ENCODE results near the gene SNX5. TPM values are rescaled to one million over a fixed set of nuclear protein-coding genes. Genes with fewer than 3 reads are reported as not detected.
A peak's percentile ranks its signal among the peaks of the same experiment; 100 is the strongest.

The SNX5 gene
- total and polyA plus RNA-seq, 9 of the 15 experiments (the other 6 are each of a cell fraction or from before 2014, with no cell fraction given) = 53.5 to 276 (median 160) TPM

- H4K20me1 ChIP-seq (replicated peaks; ENCODE audit: control insufficient read depth, insufficient read depth, low read length) = peaks cover 9% of the 10 kb centered on the region; the same call in 1 of the 2 replicates
- H3K27me3 ChIP-seq (ENCODE audit: control insufficient read depth in 2 of 2, insufficient read depth in 2 of 2, low read length in 2 of 2) = no peaks in the 10 kb centered on the region
- no peak overlapping the region for H3K4me3 ChIP-seq
- no peaks in the 10 kb centered on the region for H3K9me1 ChIP-seq (ENCODE audit: control insufficient read depth, insufficient read depth, low read length)
- 32% methylated on average over 6 of the region's 6 CpGs for WGBS (ENCODE audit: insufficient coverage, low coverage, missing lambda C conversion rate)
- H3K9me3 ChIP-seq (replicated peaks; ENCODE audit: control insufficient read depth, insufficient read depth, low read depth, low read length) = no peaks in the 10 kb centered on the region
- no peak overlapping the region for H3K4me2 ChIP-seq (ENCODE audit: insufficient read depth, low read length)
- ATAC-seq (peak; percentile 52), DNase-seq (ENCODE audit: extremely low read depth in 1 of 4, low spot score in 3 of 4) (no peak), FAIRE-seq (no peak)
- no peaks in the 10 kb centered on the region for H3K79me2 ChIP-seq (ENCODE audit: control insufficient read depth, insufficient read depth, low read length)
- ChIA-PET CTCF (ENCODE audit: low intra/inter-chr PET ratio) (no interaction called here), POLR2A (interaction anchor here (0.5 to 1.4 kb wide), 5 partner anchors 13 to 183 kb away, joined by 3 read pairs; no protein-coding TSS in a partner anchor)
- peaks cover 6 to 23% of the 10 kb centered on the region in 2 experiments; a peak in 4 of 5 replicates for H3K4me1 ChIP-seq (replicated peaks in 1 of 2; ENCODE audit: control insufficient read depth in 2 of 2, insufficient read depth in 2 of 2, low read length in 2 of 2)
- BruUV-seq (replicated peaks) = TSS peak; percentile 6
- H3K9ac ChIP-seq (ENCODE audit: insufficient read depth in 1 of 2, low read depth in 2 of 2, low read length in 2 of 2) = peak overlapping the region in 1 of 2 experiments; percentile 71; a peak in 2 of 4 replicates
- intact Hi-C loops (cut with micrococcal nuclease) (no loop called here), in situ Hi-C loops (cut with MboI) (no loop called here)
- H2AFZ ChIP-seq (ENCODE audit: low read depth, low read length) = no peak overlapping the region
- peaks cover 47% of the 10 kb centered on the region; the same call in 2 of the 3 replicates for H3K36me3 ChIP-seq (ENCODE audit: control insufficient read depth, insufficient read depth, low read length)
- H3K27ac ChIP-seq (ENCODE audit: extremely low read depth, low read depth, low read length) = no peak overlapping the region; the same call in 2 of the 3 replicates
- TF ChIP-seq SAFB2 (IDR thresholded peaks at IDR 0.05; ENCODE audit: borderline replicate concordance, low read depth, low read length, severe bottlenecking) = no peak
- peak; percentile 18 for TF ChIP-seq POLR2B (IDR thresholded peaks at IDR 0.05; ENCODE audit: low read depth, partially characterized antibody)
- TF ChIP-seq EGR1 (conservative IDR thresholded peaks at IDR 0.05) = peak; percentile 16; the same call in 1 of the 2 replicates
- no peak for TF ChIP-seq ZNF77 (CRISPR knock-in tag; IDR thresholded peaks at IDR 0.05)
- TF ChIP-seq, protein P1, sequence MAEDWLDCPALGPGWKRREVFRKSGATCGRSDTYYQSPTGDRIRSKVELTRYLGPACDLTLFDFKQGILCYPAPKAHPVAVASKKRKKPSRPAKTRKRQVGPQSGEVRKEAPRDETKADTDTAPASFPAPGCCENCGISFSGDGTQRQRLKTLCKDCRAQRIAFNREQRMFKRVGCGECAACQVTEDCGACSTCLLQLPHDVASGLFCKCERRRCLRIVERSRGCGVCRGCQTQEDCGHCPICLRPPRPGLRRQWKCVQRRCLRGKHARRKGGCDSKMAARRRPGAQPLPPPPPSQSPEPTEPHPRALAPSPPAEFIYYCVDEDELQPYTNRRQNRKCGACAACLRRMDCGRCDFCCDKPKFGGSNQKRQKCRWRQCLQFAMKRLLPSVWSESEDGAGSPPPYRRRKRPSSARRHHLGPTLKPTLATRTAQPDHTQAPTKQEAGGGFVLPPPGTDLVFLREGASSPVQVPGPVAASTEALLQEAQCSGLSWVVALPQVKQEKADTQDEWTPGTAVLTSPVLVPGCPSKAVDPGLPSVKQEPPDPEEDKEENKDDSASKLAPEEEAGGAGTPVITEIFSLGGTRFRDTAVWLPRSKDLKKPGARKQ (CRISPR knock-in tag; IDR thresholded peaks at IDR 0.05) = no peak
- TF ChIP-seq POLR2G (IDR thresholded peaks at IDR 0.05; ENCODE audit: low read depth, low read length) = peak; percentile 42; the same call in 1 of the 2 replicates
- peak; percentile 24; the same call in 1 of the 2 replicates for TF ChIP-seq SUPT5H (IDR thresholded peaks at IDR 0.05)
- TF ChIP-seq POLR2AphosphoS2 (IDR thresholded peaks at IDR 0.05; ENCODE audit: low read length) = 0 out of 2 replicates have a peak, but pooled peaks have one; percentile 20
- TF ChIP-seq, protein P2, sequence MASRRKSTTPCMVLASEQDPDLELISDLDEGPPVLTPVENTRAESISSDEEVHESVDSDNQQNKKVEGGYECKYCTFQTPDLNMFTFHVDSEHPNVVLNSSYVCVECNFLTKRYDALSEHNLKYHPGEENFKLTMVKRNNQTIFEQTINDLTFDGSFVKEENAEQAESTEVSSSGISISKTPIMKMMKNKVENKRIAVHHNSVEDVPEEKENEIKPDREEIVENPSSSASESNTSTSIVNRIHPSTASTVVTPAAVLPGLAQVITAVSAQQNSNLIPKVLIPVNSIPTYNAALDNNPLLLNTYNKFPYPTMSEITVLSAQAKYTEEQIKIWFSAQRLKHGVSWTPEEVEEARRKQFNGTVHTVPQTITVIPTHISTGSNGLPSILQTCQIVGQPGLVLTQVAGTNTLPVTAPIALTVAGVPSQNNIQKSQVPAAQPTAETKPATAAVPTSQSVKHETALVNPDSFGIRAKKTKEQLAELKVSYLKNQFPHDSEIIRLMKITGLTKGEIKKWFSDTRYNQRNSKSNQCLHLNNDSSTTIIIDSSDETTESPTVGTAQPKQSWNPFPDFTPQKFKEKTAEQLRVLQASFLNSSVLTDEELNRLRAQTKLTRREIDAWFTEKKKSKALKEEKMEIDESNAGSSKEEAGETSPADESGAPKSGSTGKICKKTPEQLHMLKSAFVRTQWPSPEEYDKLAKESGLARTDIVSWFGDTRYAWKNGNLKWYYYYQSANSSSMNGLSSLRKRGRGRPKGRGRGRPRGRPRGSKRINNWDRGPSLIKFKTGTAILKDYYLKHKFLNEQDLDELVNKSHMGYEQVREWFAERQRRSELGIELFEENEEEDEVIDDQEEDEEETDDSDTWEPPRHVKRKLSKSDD (conservative IDR thresholded peaks at IDR 0.05; ENCODE audit: low read length) = no peak
- no peak for TF ChIP-seq NUFIP1 (IDR thresholded peaks at IDR 0.05; ENCODE audit: partially characterized antibody)
- TF ChIP-seq POLR2A (conservative IDR thresholded peaks at IDR 0.05) = 0 out of 2 replicates have a peak, but pooled peaks have one; percentile 7
- 0 out of 2 replicates have a peak, but pooled peaks have one; percentile 4 for TF ChIP-seq CBX1 (IDR thresholded peaks at IDR 0.05; ENCODE audit: low read depth)
- TF ChIP-seq, protein P3, sequence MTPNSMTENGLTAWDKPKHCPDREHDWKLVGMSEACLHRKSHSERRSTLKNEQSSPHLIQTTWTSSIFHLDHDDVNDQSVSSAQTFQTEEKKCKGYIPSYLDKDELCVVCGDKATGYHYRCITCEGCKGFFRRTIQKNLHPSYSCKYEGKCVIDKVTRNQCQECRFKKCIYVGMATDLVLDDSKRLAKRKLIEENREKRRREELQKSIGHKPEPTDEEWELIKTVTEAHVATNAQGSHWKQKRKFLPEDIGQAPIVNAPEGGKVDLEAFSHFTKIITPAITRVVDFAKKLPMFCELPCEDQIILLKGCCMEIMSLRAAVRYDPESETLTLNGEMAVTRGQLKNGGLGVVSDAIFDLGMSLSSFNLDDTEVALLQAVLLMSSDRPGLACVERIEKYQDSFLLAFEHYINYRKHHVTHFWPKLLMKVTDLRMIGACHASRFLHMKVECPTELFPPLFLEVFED (CRISPR knock-in tag; conservative IDR thresholded peaks at IDR 0.05) = no peak
Observed at GRCh38 chr20:17940224-17940971, 28.2 kb downstream of the SNX5 start.

Measured in K562 (cell line).